Neural cell (in vitro differentiated cells): ENCODE data around the gene ABHD14A. TPM values are rescaled to one million over a fixed set of nuclear protein-coding genes. Genes with fewer than 3 reads are reported as not detected.
A peak's percentile ranks its signal among the peaks of the same experiment; 100 is the strongest.

Source experiments
- H2AFZ ChIP-seq: fragments of 200-600, 300-800 bp; sonication (generic), shearing (Covaris generic); 2 replicates; pipeline ENCODE4 v1.6.0; 2014; ENCODE audit warnings: low read depth, mild to moderate bottlenecking, antibody characterized with exemption, low read length, moderate library complexity
- H3F3A ChIP-seq: fragments of 200-600 bp; shearing (Covaris generic); 2 replicates; pipeline ENCODE4 v1.6.1; 2016; ENCODE audit warnings: mild to moderate bottlenecking, moderate library complexity, mixed read lengths, antibody characterized with exemption, low read length; ENCODE audit not compliant: insufficient read depth, poor library complexity, severe bottlenecking
- H3K27ac ChIP-seq: fragments of 200-600, 300-800 bp; sonication (generic), shearing (Covaris generic); 2 replicates; pipeline ENCODE4 v1.5.1; 2014; ENCODE audit warnings: mild to moderate bottlenecking, low read length, moderate library complexity
- H3K27me3 ChIP-seq: fragments of 300-800, 200-600 bp; sonication (generic), shearing (Covaris generic); 2 replicates; pipeline ENCODE4 v1.6.0; 2014; ENCODE audit warnings: mild to moderate bottlenecking, low read depth, low read length, moderate library complexity; ENCODE audit not compliant: insufficient read depth
- H3K36me3 ChIP-seq: fragments of 300-800, 200-600 bp; sonication (generic), shearing (Covaris generic); 2 replicates; pipeline ENCODE4 v1.5.1; 2014; ENCODE audit warnings: mild to moderate bottlenecking, antibody characterized with exemption, low read length, moderate library complexity; ENCODE audit not compliant: insufficient read depth
- H3K4me2 ChIP-seq: fragments of 300-800, 200-600 bp; sonication (generic), shearing (Covaris generic); 2 replicates; pipeline ENCODE4 v1.6.0; 2014; ENCODE audit warnings: mild to moderate bottlenecking, low read length
- H3K4me3 ChIP-seq: fragments of 300-800, 200-600 bp; sonication (generic), shearing (Covaris generic); 2 replicates; pipeline ENCODE4 v1.5.1; 2014; ENCODE audit warnings: mild to moderate bottlenecking, low read length, moderate library complexity
- H3K79me2 ChIP-seq: fragments of 200-600 bp; shearing (Covaris generic); replicated peaks from 2 replicates; pipeline ENCODE4 v1.6.0; 2014; ENCODE audit warnings: mild to moderate bottlenecking, low read length, moderate library complexity; ENCODE audit not compliant: insufficient read depth
- H3K9ac ChIP-seq: fragments of 300-800, 200-600 bp; sonication (generic), shearing (Covaris generic); 2 replicates; pipeline ENCODE4 v1.6.1; 2016; ENCODE audit warnings: mild to moderate bottlenecking, low read length, mixed read lengths
- H3K9me2 ChIP-seq: fragments of 200-600 bp; shearing (Covaris generic); 2 replicates; pipeline ENCODE4 v1.6.1; 2016; ENCODE audit warnings: mild to moderate bottlenecking, low read length, mixed read lengths; ENCODE audit not compliant: insufficient read depth
- H3K9me3 ChIP-seq: fragments of 200-600, 300-800 bp; sonication (generic), shearing (Covaris generic); 2 replicates; pipeline ENCODE4 v1.6.1; 2016; ENCODE audit warnings: mild to moderate bottlenecking, mixed run types, low read length, moderate library complexity, mixed read lengths
- H4K20me1 ChIP-seq: fragments of 200-600 bp; shearing (Covaris generic); 2 replicates; pipeline ENCODE4 v1.6.1; 2016; ENCODE audit warnings: mild to moderate bottlenecking, mixed run types; ENCODE audit not compliant: insufficient read depth
- CTCF ChIP-seq: fragments of 450-650 bp; IDR thresholded peaks from 2 replicates; pipeline ENCODE4 v1.5.1; 2014; ENCODE audit warnings: antibody characterized with exemption, mild to moderate bottlenecking, moderate library complexity; ENCODE audit not compliant: poor library complexity, severe bottlenecking
- EP300 ChIP-seq: fragments of 450-650 bp; conservative IDR thresholded peaks from 2 replicates; pipeline ENCODE4 v1.6.1; 2014; ENCODE audit warnings: antibody characterized with exemption, mild to moderate bottlenecking, moderate library complexity; ENCODE audit not compliant: poor library complexity, severe bottlenecking
- EZH2 ChIP-seq: fragments of 200-600, 300-800 bp; shearing (Covaris generic), sonication (generic); IDR thresholded peaks from 2 replicates; pipeline ENCODE4 v1.6.1; 2014; ENCODE audit warnings: antibody characterized with exemption, low read length, borderline replicate concordance, mild to moderate bottlenecking; ENCODE audit not compliant: insufficient read depth, poor library complexity, severe bottlenecking
- MXI1 ChIP-seq: fragments of 450-650 bp; conservative IDR thresholded peaks from 2 replicates; pipeline ENCODE4 v1.6.1; 2014; ENCODE audit warnings: antibody characterized with exemption, mild to moderate bottlenecking; ENCODE audit not compliant: poor library complexity, severe bottlenecking
- POLR2AphosphoS5 ChIP-seq: IDR thresholded peaks from 2 replicates; pipeline ENCODE4 v1.6.1; 2012
- RAD21 ChIP-seq: fragments of 450-650 bp; conservative IDR thresholded peaks from 2 replicates; pipeline ENCODE4 v1.6.1; 2014; ENCODE audit warnings: antibody characterized with exemption, mild to moderate bottlenecking, moderate library complexity
- REST ChIP-seq: IDR thresholded peaks from 2 replicates; pipeline ENCODE4 v1.6.1; 2012; ENCODE audit warnings: borderline replicate concordance
- SMC3 ChIP-seq: fragments of 450-650 bp; conservative IDR thresholded peaks from 2 replicates; pipeline ENCODE4 v1.6.1; 2014; ENCODE audit warnings: antibody characterized with exemption, mild to moderate bottlenecking, moderate library complexity; ENCODE audit not compliant: poor library complexity
- TAF1 ChIP-seq: IDR thresholded peaks from 2 replicates; pipeline ENCODE4 v1.6.1; 2012; ENCODE audit warnings: low read depth
- polyA plus RNA-seq: library from polyadenylated mRNA; depleted of rRNA; stranded (reverse); fragments of >200 nt; gene quantifications from 2 replicates; pipeline ENCODE4 v1.2.3, GENCODE V29; 2014

The ABHD14A gene
- polyA plus RNA-seq, 1 donor from 2014 or later, result 57.8 TPM

GRCh38 chr3:52005571-52005986 lies 30.7 kb downstream of the ABHD14A start:
- H3K27me3 ChIP-seq, result no peaks in the 10 kb centered on the region
- H3F3A ChIP-seq, result no peaks in the 10 kb centered on the region
- peak overlapping the region; percentile 74 for H3K27ac ChIP-seq
- no peaks in the 10 kb centered on the region for H4K20me1 ChIP-seq
- H3K9me2 ChIP-seq, result no peaks in the 10 kb centered on the region
- H3K79me2 ChIP-seq, result no peaks in the 10 kb centered on the region
- H3K36me3 ChIP-seq, result no peaks in the 10 kb centered on the region
- H3K4me2 ChIP-seq, result peak overlapping the region; percentile 51
- no peaks in the 10 kb centered on the region for H3K9me3 ChIP-seq
- H3K9ac ChIP-seq, result peak overlapping the region; percentile 61
- TF ChIP-seq EP300, result peak; percentile 22
- peak; percentile 20 for TF ChIP-seq SMC3
- TF ChIP-seq TAF1, result no peak
- TF ChIP-seq EZH2, result no peak
- peak; percentile 36 for TF ChIP-seq POLR2AphosphoS5
- TF ChIP-seq CTCF, result no peak
- no peak for TF ChIP-seq REST
- no peak for TF ChIP-seq MXI1
- no peak for TF ChIP-seq RAD21
- H2AFZ ChIP-seq, result peak overlapping the region; percentile 32
- H3K4me3 ChIP-seq, result peak overlapping the region; percentile 55

- Histone ChIP-seq H3K4me2 (peak overlapping the region; percentile 51), H3K9ac (peak overlapping the region; percentile 61), H3K27ac (peak overlapping the region; percentile 74), H3K9me2 (no peaks in the 10 kb centered on the region), H3K4me3 (peak overlapping the region; percentile 55), H4K20me1 (no peaks in the 10 kb centered on the region), H3K79me2 (no peaks in the 10 kb centered on the region), H3K9me3 (no peaks in the 10 kb centered on the region), H3K27me3 (no peaks in the 10 kb centered on the region), H3K36me3 (no peaks in the 10 kb centered on the region), H2AFZ (peak overlapping the region; percentile 32), H3F3A (no peaks in the 10 kb centered on the region)
- TF ChIP-seq TAF1 (no peak), CTCF (no peak), MXI1 (no peak), EP300 (no peak), SMC3 (no peak), REST (no peak), POLR2AphosphoS5 (no peak), EZH2 (no peak), RAD21 (no peak)
Observed at GRCh38 chr3:52006017-52006819, 31.4 kb downstream of the ABHD14A start.
